Fibroblast of skin of left quadriceps (primary cell): ENCODE data around the gene IGFBP4.

Source experiments
- DNase-seq, 2 experiments: peaks; one replicate each; pipeline ENCODE4 v3.0.0-alpha.2; 2013; ENCODE audit warnings: low read depth in 2 of 2

IGFBP4 gene

GRCh38 chr17:40490289-40490853 is 47.1 kb downstream of the IGFBP4 start:
- DNase-seq, result peak in 1 of 2 experiments; percentile 44

- DNase-seq, result no peak
Observed at GRCh38 chr17:40490982-40491381, 47.7 kb downstream of the IGFBP4 start.

GRCh38 chr17:40491486-40491885 is 48.2 kb downstream of the IGFBP4 start:
- DNase-seq, result no peak

- no peak for DNase-seq
Observed at GRCh38 chr17:40493697-40494096, 50.4 kb downstream of the IGFBP4 start.

- no peak for DNase-seq
Observed at GRCh38 chr17:40495140-40495539, 51.9 kb downstream of the IGFBP4 start.

GRCh38 chr17:40496170-40496569 is 52.9 kb downstream of the IGFBP4 start:
- no peak for DNase-seq

GRCh38 chr17:40496634-40497420 is 53.6 kb downstream of the IGFBP4 start:
- no peak for DNase-seq

- DNase-seq, result no peak
Observed at GRCh38 chr17:40497695-40498094, 54.4 kb downstream of the IGFBP4 start.

- DNase-seq, result no peak
Observed at GRCh38 chr17:40498281-40499084, 55.2 kb downstream of the IGFBP4 start.

- peak in 1 of 2 experiments; percentile 32 for DNase-seq
Observed at GRCh38 chr17:40499551-40500189, 56.4 kb downstream of the IGFBP4 start.

GRCh38 chr17:40500190-40500589 is 56.9 kb downstream of the IGFBP4 start:
- DNase-seq, result no peak

GRCh38 chr17:40500709-40501108 is 57.5 kb downstream of the IGFBP4 start:
- DNase-seq, result no peak

- no peak for DNase-seq
Observed at GRCh38 chr17:40501499-40501911, 58.3 kb downstream of the IGFBP4 start, which contains the start of gene TNS4. TNS4 (minus strand) TSS chr17:40501623; CDS start chr17:40496425, 5,198 bp downstream.

- no peak for DNase-seq
Observed at GRCh38 chr17:40502716-40503115, 59.5 kb downstream of the IGFBP4 start.

- DNase-seq, result no peak
Observed at GRCh38 chr17:40503154-40503553, 59.9 kb downstream of the IGFBP4 start.

GRCh38 chr17:40506786-40507185 is 63.5 kb downstream of the IGFBP4 start:
- DNase-seq, result no peak
